Raji (cell line): ENCODE data around the gene SMIM22.

Experiments used
- POLR2A ChIP-seq: IDR thresholded peaks from 2 replicates; pipeline ENCODE4 v1.6.1; 2011; ENCODE audit warnings: low read depth, low read length, control low read depth; ENCODE audit not compliant: insufficient read depth

SMIM22 gene

GRCh38 chr16:4765511-4766474, 29.4 kb upstream of the SMIM22 start:
- TF ChIP-seq POLR2A = no peak

- TF ChIP-seq POLR2A = peak; percentile 84
Observed at GRCh38 chr16:4766875-4767628, 28.1 kb upstream of the SMIM22 start, which contains the start of gene ZNF500. Gene ZNF500, minus strand, starts transcription at chr16:4767162. Its CDS starts 1,184 bp downstream, at chr16:4765978.

- no peak for TF ChIP-seq POLR2A
Observed at GRCh38 chr16:4767872-4768548, 27.2 kb upstream of the SMIM22 start.

- peak; percentile 73 for TF ChIP-seq POLR2A
Observed at GRCh38 chr16:4768549-4769305, 26.4 kb upstream of the SMIM22 start.

GRCh38 chr16:4769306-4769638, 25.9 kb upstream of the SMIM22 start:
- no peak for TF ChIP-seq POLR2A

GRCh38 chr16:4771646-4772045, 23.5 kb upstream of the SMIM22 start:
- no peak for TF ChIP-seq POLR2A

- TF ChIP-seq POLR2A = no peak
Observed at GRCh38 chr16:4772351-4772750, 22.8 kb upstream of the SMIM22 start.

GRCh38 chr16:4775005-4775404, 20.2 kb upstream of the SMIM22 start:
- no peak for TF ChIP-seq POLR2A

GRCh38 chr16:4776141-4776705, 18.9 kb upstream of the SMIM22 start:
- no peak for TF ChIP-seq POLR2A

GRCh38 chr16:4777339-4778049, 17.7 kb upstream of the SMIM22 start:
- no peak for TF ChIP-seq POLR2A

GRCh38 chr16:4778050-4778392, 17.1 kb upstream of the SMIM22 start:
- no peak for TF ChIP-seq POLR2A

GRCh38 chr16:4780235-4780634, 14.9 kb upstream of the SMIM22 start:
- TF ChIP-seq POLR2A = no peak

- no peak for TF ChIP-seq POLR2A
Observed at GRCh38 chr16:4783251-4783950, 11.8 kb upstream of the SMIM22 start.
